Right lobe of liver (tissue), 4 donors: Measurements from ENCODE around the gene TAS2R43.

Experiments used
- CTCF ChIP-seq, 4 donors: fragments of 200-600 bp in 3 of 4; fragments of 450-650 bp in 1 of 4; IDR thresholded peaks; one replicate each; pipeline versions ENCODE4 v1.5.1 to v1.8.0; 2016 to 2022; ENCODE audit warnings: antibody characterized with exemption in 4 of 4, mild to moderate bottlenecking in 2 of 4
- POLR2A ChIP-seq: fragments of 450-650 bp; IDR thresholded peaks from one replicate; pipeline ENCODE4 v1.6.1; 2017; ENCODE audit warnings: antibody characterized with exemption, mild to moderate bottlenecking
- donor health status: DM: no; HTN: no; CAD: no.
- donor health status: DM: no; HTN: no; CAD: no.
- donor health status: DM: no; HTN: yes; CAD: no.

- TF ChIP-seq CTCF (IDR thresholded peaks at IDR 0.05) (no peak), POLR2A (no peak)
These were observed 42.2 kb upstream of the TAS2R43 start, which contains the start of gene TAS2R30 for GRCh38 chr12:11134305-11134704.
